GM21528 (cell line): Measurements from ENCODE around the gene KLRC2.
"Not testable (repeated sequence)": the region's sequence is repeated elsewhere in the genome, so short reads cannot be mapped to it uniquely, and the experiment has no call there.

Experiments
- ATAC-seq: cut with Tn5 transposase; IDR thresholded peaks from one replicate; pipeline ENCODE4 v1.9.1; 2021; ENCODE audit warnings: mild to moderate bottlenecking, moderate library complexity; ENCODE audit not compliant: unreplicated experiment, low FRiP score

Gene KLRC2

GRCh38 chr12:10406725-10407124 lies 29.1 kb downstream of the KLRC2 start:
- ATAC-seq: no peak

GRCh38 chr12:10405294-10405693 lies 30.5 kb downstream of the KLRC2 start:
- no peak for ATAC-seq

- no peak for ATAC-seq
Observed at GRCh38 chr12:10404798-10405197, 31.0 kb downstream of the KLRC2 start.

- no peak for ATAC-seq
Observed at GRCh38 chr12:10400829-10401228, 35.0 kb downstream of the KLRC2 start.

DNA sequence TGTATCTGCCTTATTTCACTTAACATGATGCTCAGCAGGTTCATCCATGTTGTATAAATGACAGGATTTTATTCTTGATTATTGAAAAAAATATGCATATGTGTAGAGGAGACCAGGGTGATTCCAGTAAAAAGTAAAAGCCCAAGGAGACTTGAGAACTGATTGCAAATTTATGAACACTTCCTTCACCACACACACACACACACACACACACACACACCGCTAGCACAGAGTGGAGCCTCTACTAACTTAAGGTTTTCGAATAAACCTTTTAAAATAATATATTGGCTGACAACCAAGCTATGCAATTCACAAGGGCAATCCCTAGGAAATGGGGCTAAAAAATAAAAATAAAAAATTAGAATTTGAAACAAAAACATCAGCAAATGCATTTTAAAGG lies 37.6 kb downstream of the KLRC2 start:
- no peak for ATAC-seq

- no peak for ATAC-seq
Observed at GRCh38 chr12:10397296-10397695, 38.5 kb downstream of the KLRC2 start.

- ATAC-seq: not testable (repeated sequence)
Observed at GRCh38 chr12:10396176-10396575, 39.6 kb downstream of the KLRC2 start.

DNA sequence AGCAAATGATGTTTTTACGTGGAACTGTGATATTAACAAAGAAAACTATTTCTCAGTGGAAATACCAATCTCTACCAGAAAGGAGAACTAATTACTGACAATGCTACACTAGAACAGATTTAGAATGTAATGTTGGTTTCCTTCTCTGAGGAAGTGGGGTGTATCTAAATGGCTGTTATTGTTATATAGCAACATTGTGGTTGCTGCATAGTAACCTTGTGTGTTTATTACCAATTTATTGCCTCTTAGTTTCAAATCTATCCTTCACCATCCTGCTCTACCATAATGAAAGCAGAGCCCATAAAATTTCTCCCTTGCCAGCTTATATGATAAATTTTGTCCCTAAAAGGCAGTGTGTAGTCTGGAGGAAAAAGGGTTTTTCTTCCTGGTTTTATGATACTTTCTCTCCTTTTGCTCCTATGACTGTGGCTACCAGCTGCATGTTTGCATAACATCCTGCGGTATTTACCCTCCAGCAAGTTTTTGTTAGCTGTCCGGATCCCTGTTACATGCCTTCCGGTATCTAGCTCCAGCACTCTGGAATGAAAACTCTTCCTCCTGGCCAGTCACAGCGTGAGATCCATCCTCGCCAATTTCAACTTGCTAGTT lies 40.3 kb downstream of the KLRC2 start:
- peak; percentile 72 for ATAC-seq

GRCh38 chr12:10394531-10395152 lies 41.2 kb downstream of the KLRC2 start:
- ATAC-seq: not testable (repeated sequence)

- no peak for ATAC-seq
Observed at GRCh38 chr12:10393291-10393690, 42.5 kb downstream of the KLRC2 start.

DNA sequence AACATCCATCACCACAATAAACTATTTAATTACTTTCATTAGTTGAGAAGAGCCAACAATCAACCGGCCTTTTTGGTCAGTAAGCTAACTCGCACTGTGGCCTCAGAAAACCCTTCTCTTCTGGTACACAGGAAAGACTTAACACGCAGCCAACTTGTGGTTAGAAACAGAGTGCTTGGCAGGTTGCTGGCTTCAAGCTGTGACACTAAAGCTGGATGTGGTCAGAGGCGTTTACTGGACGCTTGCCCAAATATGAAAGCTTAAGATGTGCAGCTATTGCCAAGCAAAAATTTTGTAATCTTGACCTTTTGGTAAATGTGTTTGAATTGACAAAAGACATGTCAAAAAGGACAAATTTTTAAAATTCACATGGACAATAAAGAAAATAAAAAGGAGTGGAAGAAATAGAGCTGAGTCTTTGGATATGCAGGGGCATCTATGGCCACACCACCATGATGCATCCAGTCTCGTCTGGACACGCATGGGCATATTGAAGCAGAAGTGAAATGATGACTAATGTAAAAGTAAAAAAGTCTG lies 43.3 kb downstream of the KLRC2 start:
- ATAC-seq: no peak

DNA sequence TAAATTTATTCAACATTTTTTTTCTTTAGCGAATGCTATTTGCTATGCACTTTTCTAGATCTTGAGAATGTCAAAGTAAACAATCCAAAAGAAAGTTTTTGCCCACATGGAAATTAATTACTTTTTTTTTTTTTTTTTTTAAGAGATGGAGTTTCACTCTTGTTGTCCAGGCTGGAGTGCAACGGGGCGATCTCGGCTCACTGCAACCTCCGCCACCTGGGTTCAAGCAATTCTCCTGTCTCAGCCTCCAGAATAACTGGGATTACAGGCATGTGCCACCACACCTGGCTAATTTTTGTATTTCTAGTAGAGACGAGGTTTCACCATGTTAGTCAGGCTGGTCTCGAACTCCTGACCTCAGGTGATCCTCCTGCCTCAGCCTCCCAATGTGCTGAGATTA lies 44.8 kb downstream of the KLRC2 start:
- not testable (repeated sequence) for ATAC-seq

DNA sequence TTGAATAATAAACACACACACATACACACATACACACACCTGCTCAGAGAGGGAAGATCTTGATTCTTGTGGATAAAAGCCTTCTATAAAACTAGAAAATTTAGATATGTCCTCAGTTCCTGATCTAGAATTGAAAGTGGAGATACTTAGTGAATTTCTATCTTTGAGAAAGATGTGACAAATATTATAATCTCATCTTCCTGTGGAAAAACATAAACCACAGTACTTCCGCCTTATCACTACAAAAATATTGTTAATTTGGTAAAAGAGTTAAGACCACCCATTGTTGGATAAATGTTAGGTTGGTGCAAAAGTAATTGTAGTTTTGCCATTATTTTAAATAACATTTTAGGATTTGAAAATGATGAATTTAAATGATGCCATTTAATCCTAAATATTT lies 45.9 kb downstream of the KLRC2 start, which contains the start of gene KLRK1:
KLRK1 (minus strand) TSS at position 138 of the 400 bp plus-strand sequence. CDS start 1,231 bp downstream, outside the sequence.
- no peak for ATAC-seq

GRCh38 chr12:10388624-10389413 lies 47.0 kb downstream of the KLRC2 start:
- ATAC-seq: no peak

- not testable (repeated sequence) for ATAC-seq
Observed at GRCh38 chr12:10387498-10387897, 48.3 kb downstream of the KLRC2 start.

DNA sequence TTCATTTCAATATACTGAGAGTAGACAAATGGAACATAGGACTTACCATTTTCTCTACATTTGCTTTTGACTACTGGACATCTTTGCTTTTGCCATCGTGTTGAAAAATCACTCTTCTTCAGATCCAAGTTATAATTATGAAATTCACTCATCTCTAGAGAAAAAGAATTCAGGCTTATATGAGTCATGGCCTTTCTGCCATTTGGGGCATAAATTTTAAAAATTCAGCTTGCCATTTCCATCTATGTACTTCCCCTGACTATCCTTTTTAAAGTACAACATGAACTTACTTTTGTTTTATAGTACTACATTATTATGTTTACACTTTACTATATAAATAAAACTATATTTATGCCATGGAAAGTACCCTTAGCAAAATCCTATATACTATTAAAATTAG lies 49.0 kb downstream of the KLRC2 start:
- no peak for ATAC-seq

DNA sequence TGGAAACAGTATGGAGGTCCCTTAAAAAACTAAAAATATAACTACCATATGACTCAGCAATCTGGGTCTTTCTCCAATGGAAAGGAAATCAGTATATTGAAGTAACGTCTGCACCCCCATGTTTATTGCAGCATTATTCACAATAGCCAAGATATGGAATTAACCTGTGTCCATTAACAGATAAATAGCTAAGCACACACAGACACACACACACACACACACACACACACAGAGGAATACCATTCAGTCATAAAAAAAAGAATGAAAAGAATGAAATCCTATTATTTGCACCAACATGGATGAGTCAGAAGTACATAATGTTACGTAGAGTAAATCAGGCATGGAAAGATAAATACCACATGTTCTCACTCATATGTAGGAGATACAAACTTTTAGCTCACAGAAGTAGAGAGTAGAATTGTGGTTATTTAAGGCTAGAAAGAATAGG lies 50.6 kb downstream of the KLRC2 start:
- no peak for ATAC-seq

DNA sequence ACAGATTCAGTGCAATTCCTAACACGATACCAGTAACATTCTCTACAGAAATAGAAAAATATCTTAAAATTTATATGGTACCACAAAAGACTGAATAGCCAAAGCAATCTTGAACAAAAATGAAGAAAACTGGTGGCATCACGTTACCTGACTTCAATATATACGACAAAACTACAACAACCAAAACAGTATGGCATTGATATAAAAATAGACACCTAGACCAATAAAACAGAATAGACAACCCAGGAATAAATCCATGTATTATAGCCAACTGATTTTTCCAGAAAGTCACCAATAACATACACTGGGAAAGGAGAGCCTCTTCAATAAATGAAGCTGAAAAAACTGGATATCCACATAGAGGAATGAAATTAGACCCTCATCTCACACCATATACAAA lies 51.6 kb downstream of the KLRC2 start:
- no peak for ATAC-seq

GRCh38 chr12:10381928-10382628 lies 53.7 kb downstream of the KLRC2 start:
- ATAC-seq: no peak
